Prostate gland (tissue), 2 donors: ENCODE measurements around the gene DSE.

Experiments used
- POLR2A ChIP-seq: fragments of 450-650 bp; IDR thresholded peaks from one replicate; pipeline ENCODE4 v1.6.1; 2016; ENCODE audit warnings: antibody characterized with exemption, mild to moderate bottlenecking
- POLR2AphosphoS5 ChIP-seq: sonication (generic); formaldehyde crosslinking; IDR thresholded peaks from one replicate; pipeline ENCODE4 v1.6.1; 2017; ENCODE audit warnings: antibody characterized with exemption
- TF ChIP-seq, protein P1 (sequence below), 4 experiments: fragments of 200-600 bp in 2 of 4; fragments of 450-650 bp in 2 of 4; sonication (generic) in 2 of 4; IDR thresholded peaks; 1 replicate in 3 of 4; 2 replicates in 1 of 4; pipeline ENCODE4 v1.5.1; 2016 to 2019; ENCODE audit warnings: antibody characterized with exemption in 4 of 4, mild to moderate bottlenecking in 2 of 4, moderate library complexity in 2 of 4

DNA sequence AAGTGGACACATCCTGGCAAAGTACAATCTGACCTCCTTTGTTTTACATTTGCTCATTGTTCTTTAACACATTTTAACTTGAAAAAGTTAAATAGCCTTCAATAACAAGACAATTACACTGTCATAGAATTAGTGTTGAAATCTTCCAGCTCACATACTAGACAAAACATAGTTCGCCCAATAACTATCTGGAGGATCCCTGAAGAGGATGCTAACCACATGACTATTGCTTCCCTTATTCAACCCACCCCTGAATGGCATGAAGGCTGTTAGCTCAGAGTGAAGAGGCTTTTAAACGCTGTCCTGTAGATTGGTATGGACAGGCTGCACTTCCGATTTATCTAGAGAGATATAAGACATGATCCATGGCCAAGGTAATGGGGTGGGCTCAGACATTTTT lies 15.0 kb upstream of the DSE start:
- TF ChIP-seq POLR2A: no peak
- TF ChIP-seq, protein P1, sequence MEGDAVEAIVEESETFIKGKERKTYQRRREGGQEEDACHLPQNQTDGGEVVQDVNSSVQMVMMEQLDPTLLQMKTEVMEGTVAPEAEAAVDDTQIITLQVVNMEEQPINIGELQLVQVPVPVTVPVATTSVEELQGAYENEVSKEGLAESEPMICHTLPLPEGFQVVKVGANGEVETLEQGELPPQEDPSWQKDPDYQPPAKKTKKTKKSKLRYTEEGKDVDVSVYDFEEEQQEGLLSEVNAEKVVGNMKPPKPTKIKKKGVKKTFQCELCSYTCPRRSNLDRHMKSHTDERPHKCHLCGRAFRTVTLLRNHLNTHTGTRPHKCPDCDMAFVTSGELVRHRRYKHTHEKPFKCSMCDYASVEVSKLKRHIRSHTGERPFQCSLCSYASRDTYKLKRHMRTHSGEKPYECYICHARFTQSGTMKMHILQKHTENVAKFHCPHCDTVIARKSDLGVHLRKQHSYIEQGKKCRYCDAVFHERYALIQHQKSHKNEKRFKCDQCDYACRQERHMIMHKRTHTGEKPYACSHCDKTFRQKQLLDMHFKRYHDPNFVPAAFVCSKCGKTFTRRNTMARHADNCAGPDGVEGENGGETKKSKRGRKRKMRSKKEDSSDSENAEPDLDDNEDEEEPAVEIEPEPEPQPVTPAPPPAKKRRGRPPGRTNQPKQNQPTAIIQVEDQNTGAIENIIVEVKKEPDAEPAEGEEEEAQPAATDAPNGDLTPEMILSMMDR (IDR thresholded peaks at IDR 0.05): no peak
- no peak for TF ChIP-seq POLR2AphosphoS5
